HepG2 (cell line): ENCODE measurements around the gene LOC128125822.

Source experiments
- ATAC-seq: fragments of 200-7000 bp; cut with Tn5 transposase; 3 replicates; pipeline ENCODE4 v1.9.1; 2020; ENCODE audit warnings: mild to moderate bottlenecking, moderate library complexity
- BruUV-seq: library from RNA; stranded (reverse); fragments of 400-500 nt; replicated peaks from 2 replicates; lab custom pipeline; 2021; lab: Mats Ljungman, UMichigan
- CTCF ChIA-PET: fragments of 300-600 bp; formaldehyde crosslinking; extraction: SDS; loops from one replicate; lab custom pipeline; 2021; ENCODE audit warnings: low total read pairs, inconsistent platforms, low intra/inter-chr PET ratio; lab: Yijun Ruan, JAX
- POLR2A ChIA-PET: fragments of 350-600 bp; sonication (Branson Sonifier 250); formaldehyde crosslinking; loops from one replicate; lab custom pipeline; 2020; ENCODE audit warnings: antibody characterized with exemption, inconsistent platforms; lab: Yijun Ruan, JAX
- DNase-seq: peaks from one replicate; pipeline ENCODE4 v3.0.0-alpha.2; 2015; ENCODE audit warnings: low spot score
- FAIRE-seq: peaks from 3 replicates; lab custom pipeline; 2011; peaks lifted over from hg19 to GRCh38; lab: Jason Lieb, UNC
- H2AFZ ChIP-seq: one replicate; pipeline ENCODE4 v1.6.1; 2011; ENCODE audit warnings: low read length, inconsistent platforms
- H3K27ac ChIP-seq: fragments of 300-600 bp; 3 replicates; pipeline ENCODE4 v1.8.0; 2011; ENCODE audit warnings: mixed run types, mild to moderate bottlenecking, mixed read lengths, low read length, inconsistent platforms; ENCODE audit not compliant: insufficient read depth; ENCODE audit errors: extremely low read length
- H3K27me3 ChIP-seq, 2 experiments: fragments of 200-600 bp in 1 of 2; 2 replicates in 1 of 2; 3 replicates in 1 of 2; pipeline versions ENCODE4 v1.6.0 to v1.8.0; 2011; ENCODE audit warnings: low read length in 2 of 2, mild to moderate bottlenecking in 2 of 2, moderate library complexity in 2 of 2, inconsistent platforms in 1 of 2; ENCODE audit not compliant: insufficient read depth in 2 of 2, control insufficient read depth in 1 of 2
- H3K36me3 ChIP-seq, 2 experiments: fragments of 200-600 bp in 1 of 2; replicated peaks in 1 of 2; 2 replicates in 1 of 2; 3 replicates in 1 of 2; pipeline versions ENCODE4 v1.5.1 to v1.8.0; 2011; ENCODE audit warnings: low read length in 2 of 2, inconsistent platforms in 1 of 2; ENCODE audit not compliant: insufficient read depth in 2 of 2, control insufficient read depth in 1 of 2
- H3K4me1 ChIP-seq: 2 replicates; pipeline ENCODE4 v1.5.1; 2012; ENCODE audit warnings: low read length, inconsistent platforms; ENCODE audit not compliant: insufficient read depth
- H3K4me2 ChIP-seq: 2 replicates; pipeline ENCODE4 v1.6.0; 2011; ENCODE audit warnings: low read depth, low read length, inconsistent platforms
- H3K4me3 ChIP-seq, 3 experiments: fragments of 200-600 bp in 1 of 3; sonication (generic), shearing (Covaris generic) in 1 of 3; replicated peaks in 1 of 3; 2 replicates each; pipeline ENCODE4 v1.5.1; 2011 to 2016; ENCODE audit warnings: low read length in 3 of 3, inconsistent platforms in 2 of 3, low read depth in 2 of 3, mild to moderate bottlenecking in 2 of 3, control low read depth in 1 of 3, mixed read lengths in 1 of 3; ENCODE audit not compliant: insufficient read depth in 1 of 3
- H3K79me2 ChIP-seq: one replicate; pipeline ENCODE4 v1.6.1; 2011; ENCODE audit warnings: low read length, inconsistent platforms; ENCODE audit not compliant: insufficient read depth
- H3K9ac ChIP-seq: 2 replicates; pipeline ENCODE4 v1.6.0; 2011; ENCODE audit warnings: mild to moderate bottlenecking, low read depth, low read length, inconsistent platforms; ENCODE audit not compliant: insufficient read depth
- H3K9me3 ChIP-seq: 2 replicates; pipeline ENCODE4 v1.5.1; 2012; ENCODE audit warnings: mild to moderate bottlenecking, low read length
- H4K20me1 ChIP-seq: 2 replicates; pipeline ENCODE4 v1.6.0; 2011; ENCODE audit warnings: inconsistent platforms, mild to moderate bottlenecking, low read length, moderate library complexity; ENCODE audit not compliant: insufficient read depth
- AGO2 ChIP-seq: fragments of 200-400 bp; formaldehyde crosslinking; optimal IDR thresholded peaks from 2 replicates; pipeline ENCODE3; 2017; ENCODE audit warnings: mild to moderate bottlenecking, low read depth, low read length, moderate library complexity
- ASH2L ChIP-seq: fragments of 300-600, 200-600 bp; sonication (generic); IDR thresholded peaks from 2 replicates; pipeline ENCODE4 v1.7.0; 2017; ENCODE audit warnings: low read depth, mild to moderate bottlenecking, moderate library complexity, mixed read lengths, low read length; ENCODE audit not compliant: insufficient read length
- CEBPB ChIP-seq: IDR thresholded peaks from 2 replicates; pipeline ENCODE4 v1.6.1; 2011; ENCODE audit warnings: low read depth, low read length, improper control_type of control experiment, borderline replicate concordance
- CHD4 ChIP-seq: fragments of 200-600 bp; sonication (generic); IDR thresholded peaks from 2 replicates; pipeline ENCODE4 v1.7.0; 2017; ENCODE audit warnings: mild to moderate bottlenecking, low read length, borderline replicate concordance
- GPBP1L1 ChIP-seq: sonication (generic); formaldehyde crosslinking; IDR thresholded peaks from 2 replicates; pipeline ENCODE4 v1.5.0; 2020; ENCODE audit warnings: mild to moderate bottlenecking, missing genetic modification reagents
- KLF16 ChIP-seq, 2 experiments: sonication (generic) in 1 of 2; formaldehyde crosslinking in 1 of 2; IDR thresholded peaks; 2 replicates each; pipeline versions ENCODE4 v1.6.1 to v1.8.0; 2016 to 2023; ENCODE audit warnings: missing genetic modification reagents in 2 of 2, missing compliant biosample characterization in 1 of 2
- NCOR1 ChIP-seq: fragments of 200-600 bp; sonication (generic); IDR thresholded peaks from 2 replicates; pipeline ENCODE4 v1.7.0; 2017; ENCODE audit warnings: antibody characterized with exemption, low read length, borderline replicate concordance
- RBM22 ChIP-seq: fragments of 200-400 bp; formaldehyde crosslinking; optimal IDR thresholded peaks from 2 replicates; pipeline ENCODE3; 2017; ENCODE audit warnings: mild to moderate bottlenecking, low read length, moderate library complexity
- SNAPC2 ChIP-seq: sonication (generic); formaldehyde crosslinking; IDR thresholded peaks from 2 replicates; pipeline ENCODE4 v1.8.1; 2022; ENCODE audit warnings: mild to moderate bottlenecking, missing genetic modification reagents
- SYNCRIP ChIP-seq: fragments of 200-400 bp; formaldehyde crosslinking; IDR thresholded peaks from 2 replicates; pipeline ENCODE4 v1.6.1; 2018; ENCODE audit warnings: mild to moderate bottlenecking, low read depth, low read length; ENCODE audit not compliant: insufficient read depth
- THRA ChIP-seq: sonication (generic); formaldehyde crosslinking; IDR thresholded peaks from 2 replicates; pipeline ENCODE4 v1.4.0; 2020; ENCODE audit warnings: missing genetic modification reagents, borderline replicate concordance
- TRIM24 ChIP-seq: sonication (generic); formaldehyde crosslinking; IDR thresholded peaks from 2 replicates; pipeline ENCODE4 v1.8.0; 2022; ENCODE audit warnings: mild to moderate bottlenecking, missing genetic modification reagents
- ZGPAT ChIP-seq: IDR thresholded peaks from 2 replicates; pipeline ENCODE4 v1.6.1; 2016; ENCODE audit warnings: mild to moderate bottlenecking
- ZNF160 ChIP-seq: sonication (generic); formaldehyde crosslinking; IDR thresholded peaks from 2 replicates; pipeline ENCODE4 v1.8.0; 2022; ENCODE audit warnings: mild to moderate bottlenecking, inconsistent platforms, missing genetic modification reagents
- ZNF329 ChIP-seq: sonication (generic); formaldehyde crosslinking; IDR thresholded peaks from 2 replicates; pipeline ENCODE4 v1.9.0; 2021; ENCODE audit warnings: low read depth, mild to moderate bottlenecking, missing genetic modification reagents
- ZNF567 ChIP-seq: sonication (generic); formaldehyde crosslinking; IDR thresholded peaks from 2 replicates; pipeline ENCODE4 v1.8.1; 2023; ENCODE audit warnings: mild to moderate bottlenecking, missing genetic modification reagents, borderline replicate concordance
- WGBS: methylation state at CpG from one replicate; pipeline ENCODE4 v1.1.6; 2017; ENCODE audit warnings: low lambda C conversion rate; 5-methylcytosine and 5-hydroxymethylcytosine counted together
- in situ Hi-C: cut with HindIII; loops from 2 replicates; pipeline ENCODE4 v1.10.0; 2017; ENCODE audit warnings: low pct_unique_long_range_greater_than_20kb; ENCODE audit not compliant: extremely low pct_ligation_motif_present
- intact Hi-C: fragments of 100-400 bp; cut with micrococcal nuclease; formaldehyde crosslinking; loops from one replicate; pipeline ENCODE4 v1.10.0; 2022; ENCODE audit not compliant: unreplicated experiment
- TF ChIP-seq, protein P1 (sequence below): sonication (generic); formaldehyde crosslinking; conservative IDR thresholded peaks from 2 replicates; pipeline ENCODE4 v1.8.1; 2023; ENCODE audit warnings: missing genetic modification reagents

LOC128125822 gene

DNA sequence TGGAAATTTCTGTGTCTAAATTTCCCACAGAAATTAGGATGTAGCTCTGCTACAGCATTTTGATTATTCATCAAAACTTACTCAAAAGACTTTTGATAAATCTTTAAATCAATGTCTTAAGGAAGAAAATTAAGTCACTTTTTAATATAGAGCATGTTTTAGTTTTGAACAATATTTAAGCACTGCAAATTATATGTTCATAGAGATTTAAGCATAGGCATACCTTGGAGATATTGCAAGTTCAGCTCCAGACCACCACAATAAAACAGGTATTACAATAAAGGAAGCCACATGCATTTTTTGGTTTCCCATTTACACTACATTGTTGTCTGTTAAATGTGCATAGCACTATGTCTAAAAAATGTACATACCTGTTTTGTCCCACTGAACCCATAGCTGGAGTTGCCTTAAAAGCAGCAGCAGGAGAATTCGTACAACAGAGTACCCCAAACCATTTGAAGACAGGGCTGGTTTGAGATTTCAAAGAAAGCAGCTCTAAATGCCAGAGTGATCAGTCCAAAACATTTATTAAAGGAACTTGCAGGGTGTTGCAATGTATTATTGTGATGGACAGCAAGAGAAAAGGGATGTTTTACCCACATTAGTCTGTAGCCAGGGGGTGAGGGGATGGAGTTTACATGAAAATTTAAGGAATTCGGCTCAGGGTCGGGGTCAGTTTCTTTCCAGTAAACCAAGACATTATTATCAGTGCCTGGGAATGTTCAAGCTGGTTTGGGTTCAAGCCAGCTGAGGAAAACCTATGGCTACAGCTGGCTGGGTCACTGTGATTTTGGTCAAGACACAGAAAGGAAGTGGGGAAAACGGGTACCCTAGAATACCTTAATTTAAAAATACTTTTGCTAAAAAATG lies 6.3 kb upstream of the LOC128125822 start:
- intact Hi-C loops = loop anchor here (2.0 kb wide), 3 partner anchors 15 to 213 kb away; no protein-coding TSS in a partner anchor
- POLR2A ChIA-PET = interaction anchor here (0.7 to 3.4 kb wide), 24 partner anchors 8 to 240 kb away, joined by 3 to 32 read pairs (median 4); no protein-coding TSS in a partner anchor
- H3K9ac ChIP-seq = peak overlapping the region; percentile 58
- ATAC-seq (peak; percentile 5), DNase-seq (no peak), FAIRE-seq (no peak)
- H3K27me3 ChIP-seq = no peaks in the 10 kb centered on the region
- in situ Hi-C loops = no loop called here
- CTCF ChIA-PET = no interaction called here
- peak overlapping the region in 1 of 3 experiments; percentile 63; a peak in 2 of 6 replicates for H3K4me3 ChIP-seq
- no peaks in the 10 kb centered on the region; a peak in 2 of 5 replicates for H3K36me3 ChIP-seq
- H4K20me1 ChIP-seq = no peaks in the 10 kb centered on the region
- peaks cover 98% of the 10 kb centered on the region for H3K4me1 ChIP-seq
- 73% methylated on average over 4 of the region's 4 CpGs for WGBS
- peak overlapping the region; percentile 74 for H3K4me2 ChIP-seq
- peak overlapping the region; percentile 83 for H3K27ac ChIP-seq
- no peak overlapping the region for H2AFZ ChIP-seq
- no TSS peak for BruUV-seq
- no peaks in the 10 kb centered on the region for H3K9me3 ChIP-seq
- H3K79me2 ChIP-seq = peaks cover 90% of the 10 kb centered on the region
- TF ChIP-seq SYNCRIP (no peak), SNAPC2 (CRISPR knock-in tag) (0 out of 2 replicates have a peak, but pooled peaks have one; percentile 37), ZNF329 (CRISPR knock-in tag) (no peak), ZGPAT (CRISPR knock-in tag) (no peak), ASH2L (peak; percentile 83), CEBPB (0 out of 2 replicates have a peak, but pooled peaks have one; percentile 9), NCOR1 (peak; percentile 68; the same call in 1 of the 2 replicates), TRIM24 (CRISPR knock-in tag) (no peak), CHD4 (0 out of 2 replicates have a peak, but pooled peaks have one; percentile 58), AGO2 (peak; percentile 46), THRA (CRISPR knock-in tag) (no peak), ZNF567 (no peak), GPBP1L1 (CRISPR knock-in tag) (no peak), RBM22 (peak; percentile 68), ZNF160 (CRISPR knock-in tag) (no peak), KLF16 (CRISPR knock-in tag; IDR thresholded peaks at IDR 0.05) (0 out of 4 replicates have a peak, but pooled peaks of 1 of the 2 experiments have one; percentile 5)
- TF ChIP-seq, protein P1, sequence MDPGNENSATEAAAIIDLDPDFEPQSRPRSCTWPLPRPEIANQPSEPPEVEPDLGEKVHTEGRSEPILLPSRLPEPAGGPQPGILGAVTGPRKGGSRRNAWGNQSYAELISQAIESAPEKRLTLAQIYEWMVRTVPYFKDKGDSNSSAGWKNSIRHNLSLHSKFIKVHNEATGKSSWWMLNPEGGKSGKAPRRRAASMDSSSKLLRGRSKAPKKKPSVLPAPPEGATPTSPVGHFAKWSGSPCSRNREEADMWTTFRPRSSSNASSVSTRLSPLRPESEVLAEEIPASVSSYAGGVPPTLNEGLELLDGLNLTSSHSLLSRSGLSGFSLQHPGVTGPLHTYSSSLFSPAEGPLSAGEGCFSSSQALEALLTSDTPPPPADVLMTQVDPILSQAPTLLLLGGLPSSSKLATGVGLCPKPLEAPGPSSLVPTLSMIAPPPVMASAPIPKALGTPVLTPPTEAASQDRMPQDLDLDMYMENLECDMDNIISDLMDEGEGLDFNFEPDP (CRISPR knock-in tag) = 0 out of 2 replicates have a peak, but pooled peaks have one; percentile 21
